ENCODE results near the gene SLC35B2. TPM values are rescaled to one million over a fixed set of nuclear protein-coding genes. Genes with fewer than 3 reads are reported as not detected.
A peak's percentile ranks its signal among the peaks of the same experiment; 100 is the strongest.

The SLC35B2 gene
- total RNA-seq, 1 donor from 2014 or later: 23.8 TPM

GRCh38 chr6:44250067-44250717 is 7.1 kb downstream of the SLC35B2 start:
- Histone ChIP-seq H3K27me3 (ENCODE audit: low read depth) (no peaks in the 10 kb centered on the region), H3K4me3 (no peak overlapping the region), H3K36me3 (peaks cover 69% of the 10 kb centered on the region), H3K9me3 (no peaks in the 10 kb centered on the region), H3K4me1 (peaks cover 49% of the 10 kb centered on the region), H3K27ac (no peak overlapping the region)
- DNase-seq: no peak
- TF ChIP-seq CTCF (IDR thresholded peaks at IDR 0.05): no peak
- no peak for ATAC-seq
- intact Hi-C loops (cut with DNase I): no loop called here

- peak overlapping the region; percentile 98 for H3K4me3 ChIP-seq
- peaks cover 59% of the 10 kb centered on the region for H3K36me3 ChIP-seq
- intact Hi-C loops (cut with DNase I): no loop called here
- H3K4me1 ChIP-seq: peaks cover 48% of the 10 kb centered on the region
- no peaks in the 10 kb centered on the region for H3K27me3 ChIP-seq (ENCODE audit: low read depth)
- DNase-seq (no peak), ATAC-seq (no peak)
- H3K27ac ChIP-seq: no peak overlapping the region
- no peaks in the 10 kb centered on the region for H3K9me3 ChIP-seq
- no peak for TF ChIP-seq CTCF (IDR thresholded peaks at IDR 0.05)
Observed at GRCh38 chr6:44249082-44249748, 8.1 kb downstream of the SLC35B2 start.

GRCh38 chr6:44248579-44248978 is 8.7 kb downstream of the SLC35B2 start:
- DNase-seq: no peak
- H3K27me3 ChIP-seq (ENCODE audit: low read depth): no peaks in the 10 kb centered on the region
- intact Hi-C loops (cut with DNase I): no loop called here
- peaks cover 53% of the 10 kb centered on the region for H3K36me3 ChIP-seq
- H3K4me3 ChIP-seq: peak overlapping the region; percentile 98
- no peak overlapping the region for H3K27ac ChIP-seq
- no peak for TF ChIP-seq CTCF (IDR thresholded peaks at IDR 0.05)
- H3K9me3 ChIP-seq: no peaks in the 10 kb centered on the region
- no peak for ATAC-seq
- H3K4me1 ChIP-seq: peaks cover 41% of the 10 kb centered on the region

- peak; percentile 72 to 74 for ATAC-seq
- TF ChIP-seq CTCF (IDR thresholded peaks at IDR 0.05): no peak
- H3K36me3 ChIP-seq: peaks cover 43% of the 10 kb centered on the region
- peak overlapping the region; percentile 98 for H3K4me3 ChIP-seq
- no peaks in the 10 kb centered on the region for H3K9me3 ChIP-seq
- DNase-seq: peak; percentile 84
- peaks cover 40% of the 10 kb centered on the region for H3K4me1 ChIP-seq
- no peaks in the 10 kb centered on the region for H3K27me3 ChIP-seq (ENCODE audit: low read depth)
- peak overlapping the region; percentile 95 for H3K27ac ChIP-seq
- intact Hi-C loops (cut with DNase I): no loop called here
Observed at GRCh38 chr6:44247338-44248302, 9.7 kb downstream of the SLC35B2 start.

- Histone ChIP-seq H3K27me3 (ENCODE audit: low read depth) (no peaks in the 10 kb centered on the region), H3K36me3 (peaks cover 35% of the 10 kb centered on the region), H3K4me3 (peak within 1 kb of the TSS; percentile 98), H3K27ac (peak within 1 kb of the TSS; percentile 95), H3K9me3 (no peaks in the 10 kb centered on the region), H3K4me1 (peaks cover 33% of the 10 kb centered on the region)
- ATAC-seq: peak; percentile 92 to 95
- DNase-seq: peak; percentile 96
- no peak for TF ChIP-seq CTCF (IDR thresholded peaks at IDR 0.05)
- intact Hi-C loops (cut with DNase I): no loop called here
Observed at GRCh38 chr6:44246663-44247337, 10.5 kb downstream of the SLC35B2 start, which contains the start of gene HSP90AB1. Gene HSP90AB1, plus strand, starts transcription at chr6:44247101. Its CDS starts 1,529 bp downstream, at chr6:44248630.
